Endothelial cell of umbilical vein (primary cell): ENCODE data around the gene DYRK3. TPM values are rescaled to one million over a fixed set of nuclear protein-coding genes. Genes with fewer than 3 reads are reported as not detected.

Experiments used
- BruUV-seq: library from RNA; stranded (reverse); fragments of 400-500 nt; replicated peaks from 2 replicates; lab custom pipeline; 2021; lab: Mats Ljungman, UMichigan
- CTCF ChIA-PET: fragments of 300-600, 350-600 bp; sonication (Branson Sonifier 250); formaldehyde crosslinking; loops from one replicate; lab custom pipeline; 2021; ENCODE audit warnings: antibody characterized with exemption, inconsistent platforms; lab: Charles Lee
- POLR2A ChIA-PET: fragments of 300-600, 350-600 bp; sonication (Branson Sonifier 250); formaldehyde crosslinking; loops from one replicate; lab custom pipeline; 2021; ENCODE audit warnings: antibody characterized with exemption, inconsistent platforms; lab: Charles Lee
- DNase-seq: peaks from one replicate; pipeline ENCODE4 v3.0.0-alpha.2; 2011; ENCODE audit warnings: low read depth, low spot score
- FAIRE-seq: peaks from 2 replicates; lab custom pipeline; 2011; peaks lifted over from hg19 to GRCh38; lab: Jason Lieb, UNC
- H2AFZ ChIP-seq: 2 replicates; pipeline ENCODE4 v1.6.0; 2012; ENCODE audit warnings: low read depth, low read length, control low read depth, inconsistent platforms
- H3K27ac ChIP-seq: 2 replicates; pipeline ENCODE4 v1.5.1; 2011; ENCODE audit warnings: low read depth, mild to moderate bottlenecking, control low read depth, low read length, moderate library complexity; ENCODE audit not compliant: insufficient read depth
- H3K27me3 ChIP-seq, 2 experiments: 2 replicates each; pipeline versions ENCODE4 v1.6.0 to v1.6.1; 2011; ENCODE audit warnings: low read length in 2 of 2, mixed read lengths in 1 of 2; ENCODE audit not compliant: control insufficient read depth in 2 of 2, insufficient read depth in 2 of 2
- H3K36me3 ChIP-seq, 2 experiments: 2 replicates in 1 of 2; 3 replicates in 1 of 2; pipeline ENCODE4 v1.5.1; 2011; ENCODE audit warnings: low read length in 2 of 2, mild to moderate bottlenecking in 1 of 2, moderate library complexity in 1 of 2; ENCODE audit not compliant: control insufficient read depth in 2 of 2, insufficient read depth in 2 of 2; ENCODE audit errors: extremely low read depth in 1 of 2
- H3K4me1 ChIP-seq: 3 replicates; pipeline ENCODE4 v1.5.1; 2011; ENCODE audit warnings: mild to moderate bottlenecking, low read length; ENCODE audit not compliant: control insufficient read depth, insufficient read depth; ENCODE audit errors: extremely low read depth
- H3K4me2 ChIP-seq: 2 replicates; pipeline ENCODE4 v1.6.1; 2011; ENCODE audit warnings: low read length, control low read depth, mixed read lengths; ENCODE audit not compliant: insufficient read depth
- H3K4me3 ChIP-seq, 3 experiments: fragments of 200-600 bp in 1 of 3; sonication (generic), shearing (Covaris generic) in 1 of 3; replicated peaks in 1 of 3; 2 replicates each; pipeline ENCODE4 v1.5.1; 2011 to 2016; ENCODE audit warnings: control low read depth in 3 of 3, low read length in 3 of 3, mild to moderate bottlenecking in 2 of 3, inconsistent platforms in 1 of 3, low read depth in 1 of 3, moderate library complexity in 1 of 3; ENCODE audit not compliant: insufficient read depth in 1 of 3
- H3K79me2 ChIP-seq: 2 replicates; pipeline ENCODE4 v1.6.0; 2012; ENCODE audit warnings: low read length, inconsistent platforms; ENCODE audit not compliant: control insufficient read depth, insufficient read depth
- H3K9ac ChIP-seq: replicated peaks from 2 replicates; pipeline ENCODE3; 2011; ENCODE audit warnings: low read length, control low read depth; ENCODE audit not compliant: insufficient read depth; ENCODE audit errors: extremely low read depth
- H3K9me1 ChIP-seq: replicated peaks from 3 replicates; pipeline ENCODE4 v1.6.0; 2011; ENCODE audit warnings: mild to moderate bottlenecking, low read length; ENCODE audit not compliant: control insufficient read depth, insufficient read depth; ENCODE audit errors: extremely low read depth
- H3K9me3 ChIP-seq: replicated peaks from 2 replicates; pipeline ENCODE4 v1.5.1; 2012; ENCODE audit warnings: low read length, inconsistent platforms; ENCODE audit not compliant: control insufficient read depth, insufficient read depth
- H4K20me1 ChIP-seq: replicated peaks from 2 replicates; pipeline ENCODE3; 2011; ENCODE audit warnings: mild to moderate bottlenecking, low read length; ENCODE audit not compliant: control insufficient read depth, insufficient read depth; ENCODE audit errors: extremely low read depth
- CTCF ChIP-seq, 2 donors: IDR thresholded peaks; 1 replicate in 1 of 2; 2 replicates in 1 of 2; pipeline ENCODE4 v1.5.1; 2011; ENCODE audit warnings: low read length in 2 of 2, mild to moderate bottlenecking in 2 of 2, moderate library complexity in 2 of 2, control low read depth in 1 of 2, inconsistent platforms in 1 of 2, low read depth in 1 of 2; ENCODE audit not compliant: insufficient read depth in 1 of 2; ENCODE audit errors: extremely low read depth in 1 of 2
- EZH2 ChIP-seq: IDR thresholded peaks from 2 replicates; pipeline ENCODE4 v1.6.1; 2012; ENCODE audit warnings: borderline replicate concordance, low read depth, mild to moderate bottlenecking, moderate library complexity, low read length, inconsistent platforms; ENCODE audit not compliant: severe bottlenecking
- FOS ChIP-seq: IDR thresholded peaks from 2 replicates; pipeline ENCODE4 v1.6.1; 2011; ENCODE audit warnings: mild to moderate bottlenecking, low read length, moderate library complexity, borderline replicate concordance; ENCODE audit not compliant: insufficient read depth
- GATA2 ChIP-seq: IDR thresholded peaks from 2 replicates; pipeline ENCODE4 v1.7.0; 2011; ENCODE audit warnings: low read depth, mild to moderate bottlenecking, moderate library complexity, mixed read lengths, low read length; ENCODE audit not compliant: insufficient read length, insufficient read depth
- JUN ChIP-seq: IDR thresholded peaks from 2 replicates; pipeline ENCODE4 v1.6.1; 2011; ENCODE audit warnings: borderline replicate concordance, low read depth; ENCODE audit not compliant: insufficient read length, insufficient read depth
- MAX ChIP-seq: IDR thresholded peaks from 2 replicates; pipeline ENCODE4 v1.6.1; 2011; ENCODE audit not compliant: insufficient read depth, insufficient read length
- MYC ChIP-seq: IDR thresholded peaks from one replicate; pipeline ENCODE4 v1.6.1; 2011; ENCODE audit warnings: mild to moderate bottlenecking, low read depth, low read length
- POLR2A ChIP-seq: IDR thresholded peaks from 2 replicates; pipeline ENCODE4 v1.6.1; 2012; ENCODE audit warnings: low read depth, mild to moderate bottlenecking, control low read depth, low read length
- POLR2AphosphoS5 ChIP-seq: IDR thresholded peaks from 2 replicates; pipeline ENCODE4 v1.6.1; 2012; ENCODE audit warnings: low read depth, mild to moderate bottlenecking, control low read depth, low read length, moderate library complexity; ENCODE audit not compliant: insufficient read depth
- dilution Hi-C: fragments of 300-500 bp; cut with MboI; formaldehyde crosslinking; loops from one replicate; pipeline ENCODE4 v1.15.0; 2019; ENCODE audit warnings: low sequenced_read_pairs; ENCODE audit not compliant: extremely low pct_ligation_motif_present
- intact Hi-C: fragments of 100-400 bp; cut with micrococcal nuclease; formaldehyde crosslinking; loops from one replicate; pipeline ENCODE4 v1.10.0; 2022
- polyA plus RNA-seq, 4 experiments: library from polyadenylated mRNA; depleted of rRNA in 3 of 4; stranded (reverse) in 3 of 4; unstranded in 1 of 4; fragments of >200 nt; gene quantifications; 2 replicates each; pipeline versions ENCODE4 v1.2.1 to v1.2.3, GENCODE V29; 2011 to 2012; ENCODE audit warnings: missing spikeins in 1 of 4
- total RNA-seq: library from RNA; stranded (reverse); gene quantifications from 2 replicates; pipeline ENCODE4 v1.2.3, GENCODE V29; 2021

DYRK3 gene
- total and polyA plus RNA-seq, 2 donors (not counting 3 experiments of a cell fraction or from before 2014, with no cell fraction given): 3.4 to 7.4 TPM

- intact Hi-C loops: loop anchor here (1.0 kb wide), 1 partner anchor 28 kb away; no protein-coding TSS in a partner anchor
- dilution Hi-C loops: no loop called here
- no peaks in the 10 kb centered on the region for H3K27me3 ChIP-seq
- no peaks in the 10 kb centered on the region for H4K20me1 ChIP-seq
- peak overlapping the region; percentile 72 to 90 (median 80) for H3K4me3 ChIP-seq
- H3K4me1 ChIP-seq: peaks cover 13% of the 10 kb centered on the region
- no peaks in the 10 kb centered on the region for H3K9me3 ChIP-seq
- DNase-seq (peak; percentile 24), FAIRE-seq (no peak)
- peaks cover 5% of the 10 kb centered on the region for H3K79me2 ChIP-seq
- TF ChIP-seq JUN (no peak), MYC (no peak), MAX (no peak), FOS (no peak), CTCF (IDR thresholded peaks at IDR 0.05; ENCODE audit: extremely low read depth in 1 of 2, insufficient read depth in 1 of 2, low read depth in 1 of 2, low read length in 2 of 2) (no peak), POLR2AphosphoS5 (no peak), EZH2 (no peak), GATA2 (no peak), POLR2A (no peak)
- H3K36me3 ChIP-seq: no peaks in the 10 kb centered on the region
- CTCF ChIA-PET: interaction anchor here (1.0 to 14.5 kb wide), 9 partner anchors 12 to 863 kb away, joined by 3 to 663 read pairs (median 9); partner anchors contain the start of gene EIF2D
- POLR2A ChIA-PET: interaction anchor here (1.4 kb wide), 2 partner anchors 24 to 27 kb away, joined by 5 to 11 read pairs; partner anchors contain the start of gene EIF2D
- H2AFZ ChIP-seq: peak overlapping the region; percentile 60
- peak overlapping the region; percentile 91 for H3K4me2 ChIP-seq
- peak overlapping the region; percentile 64 for H3K9ac ChIP-seq
- H3K27ac ChIP-seq: peak overlapping the region; percentile 59
- no peaks in the 10 kb centered on the region for H3K9me1 ChIP-seq
- no TSS peak for BruUV-seq
Measured at GRCh38 chr1:206635978-206636345, 626 bp downstream of the DYRK3 start.
